Endothelial cell of umbilical vein (primary cell): ENCODE results near the gene TTC21B. TPM values are rescaled to one million over a fixed set of nuclear protein-coding genes. Genes with fewer than 3 reads are reported as not detected.
"Not testable (repeated sequence)": the region's sequence is repeated elsewhere in the genome, so short reads cannot be mapped to it uniquely, and the experiment has no call there.

ENCODE experiments used
- BruUV-seq: library from RNA; stranded (reverse); fragments of 400-500 nt; replicated peaks from 2 replicates; lab custom pipeline; 2021; lab: Mats Ljungman, UMichigan
- CTCF ChIA-PET: fragments of 300-600, 350-600 bp; sonication (Branson Sonifier 250); formaldehyde crosslinking; loops from one replicate; lab custom pipeline; 2021; ENCODE audit warnings: antibody characterized with exemption, inconsistent platforms; lab: Charles Lee
- POLR2A ChIA-PET: fragments of 300-600, 350-600 bp; sonication (Branson Sonifier 250); formaldehyde crosslinking; loops from one replicate; lab custom pipeline; 2021; ENCODE audit warnings: antibody characterized with exemption, inconsistent platforms; lab: Charles Lee
- DNase-seq: peaks from one replicate; pipeline ENCODE4 v3.0.0-alpha.2; 2011; ENCODE audit warnings: low read depth, low spot score
- FAIRE-seq: peaks from 2 replicates; lab custom pipeline; 2011; peaks lifted over from hg19 to GRCh38; lab: Jason Lieb, UNC
- H2AFZ ChIP-seq: 2 replicates; pipeline ENCODE4 v1.6.0; 2012; ENCODE audit warnings: low read depth, low read length, control low read depth, inconsistent platforms
- H3K27ac ChIP-seq: 2 replicates; pipeline ENCODE4 v1.5.1; 2011; ENCODE audit warnings: low read depth, mild to moderate bottlenecking, control low read depth, low read length, moderate library complexity; ENCODE audit not compliant: insufficient read depth
- H3K27me3 ChIP-seq, 2 experiments: 2 replicates each; pipeline versions ENCODE4 v1.6.0 to v1.6.1; 2011; ENCODE audit warnings: low read length in 2 of 2, mixed read lengths in 1 of 2; ENCODE audit not compliant: control insufficient read depth in 2 of 2, insufficient read depth in 2 of 2
- H3K36me3 ChIP-seq, 2 experiments: 2 replicates in 1 of 2; 3 replicates in 1 of 2; pipeline ENCODE4 v1.5.1; 2011; ENCODE audit warnings: low read length in 2 of 2, mild to moderate bottlenecking in 1 of 2, moderate library complexity in 1 of 2; ENCODE audit not compliant: control insufficient read depth in 2 of 2, insufficient read depth in 2 of 2; ENCODE audit errors: extremely low read depth in 1 of 2
- H3K4me1 ChIP-seq: 3 replicates; pipeline ENCODE4 v1.5.1; 2011; ENCODE audit warnings: mild to moderate bottlenecking, low read length; ENCODE audit not compliant: control insufficient read depth, insufficient read depth; ENCODE audit errors: extremely low read depth
- H3K4me2 ChIP-seq: 2 replicates; pipeline ENCODE4 v1.6.1; 2011; ENCODE audit warnings: low read length, control low read depth, mixed read lengths; ENCODE audit not compliant: insufficient read depth
- H3K4me3 ChIP-seq, 3 experiments: fragments of 200-600 bp in 1 of 3; sonication (generic), shearing (Covaris generic) in 1 of 3; replicated peaks in 1 of 3; 2 replicates each; pipeline ENCODE4 v1.5.1; 2011 to 2016; ENCODE audit warnings: control low read depth in 3 of 3, low read length in 3 of 3, mild to moderate bottlenecking in 2 of 3, inconsistent platforms in 1 of 3, low read depth in 1 of 3, moderate library complexity in 1 of 3; ENCODE audit not compliant: insufficient read depth in 1 of 3
- H3K79me2 ChIP-seq: 2 replicates; pipeline ENCODE4 v1.6.0; 2012; ENCODE audit warnings: low read length, inconsistent platforms; ENCODE audit not compliant: control insufficient read depth, insufficient read depth
- H3K9ac ChIP-seq: replicated peaks from 2 replicates; pipeline ENCODE3; 2011; ENCODE audit warnings: low read length, control low read depth; ENCODE audit not compliant: insufficient read depth; ENCODE audit errors: extremely low read depth
- H3K9me1 ChIP-seq: replicated peaks from 3 replicates; pipeline ENCODE4 v1.6.0; 2011; ENCODE audit warnings: mild to moderate bottlenecking, low read length; ENCODE audit not compliant: control insufficient read depth, insufficient read depth; ENCODE audit errors: extremely low read depth
- H3K9me3 ChIP-seq: replicated peaks from 2 replicates; pipeline ENCODE4 v1.5.1; 2012; ENCODE audit warnings: low read length, inconsistent platforms; ENCODE audit not compliant: control insufficient read depth, insufficient read depth
- H4K20me1 ChIP-seq: replicated peaks from 2 replicates; pipeline ENCODE3; 2011; ENCODE audit warnings: mild to moderate bottlenecking, low read length; ENCODE audit not compliant: control insufficient read depth, insufficient read depth; ENCODE audit errors: extremely low read depth
- CTCF ChIP-seq, 2 donors: IDR thresholded peaks; 1 replicate in 1 of 2; 2 replicates in 1 of 2; pipeline ENCODE4 v1.5.1; 2011; ENCODE audit warnings: low read length in 2 of 2, mild to moderate bottlenecking in 2 of 2, moderate library complexity in 2 of 2, control low read depth in 1 of 2, inconsistent platforms in 1 of 2, low read depth in 1 of 2; ENCODE audit not compliant: insufficient read depth in 1 of 2; ENCODE audit errors: extremely low read depth in 1 of 2
- EZH2 ChIP-seq: IDR thresholded peaks from 2 replicates; pipeline ENCODE4 v1.6.1; 2012; ENCODE audit warnings: borderline replicate concordance, low read depth, mild to moderate bottlenecking, moderate library complexity, low read length, inconsistent platforms; ENCODE audit not compliant: severe bottlenecking
- FOS ChIP-seq: IDR thresholded peaks from 2 replicates; pipeline ENCODE4 v1.6.1; 2011; ENCODE audit warnings: mild to moderate bottlenecking, low read length, moderate library complexity, borderline replicate concordance; ENCODE audit not compliant: insufficient read depth
- GATA2 ChIP-seq: IDR thresholded peaks from 2 replicates; pipeline ENCODE4 v1.7.0; 2011; ENCODE audit warnings: low read depth, mild to moderate bottlenecking, moderate library complexity, mixed read lengths, low read length; ENCODE audit not compliant: insufficient read length, insufficient read depth
- JUN ChIP-seq: IDR thresholded peaks from 2 replicates; pipeline ENCODE4 v1.6.1; 2011; ENCODE audit warnings: borderline replicate concordance, low read depth; ENCODE audit not compliant: insufficient read length, insufficient read depth
- MYC ChIP-seq: IDR thresholded peaks from one replicate; pipeline ENCODE4 v1.6.1; 2011; ENCODE audit warnings: mild to moderate bottlenecking, low read depth, low read length
- POLR2A ChIP-seq: IDR thresholded peaks from 2 replicates; pipeline ENCODE4 v1.6.1; 2012; ENCODE audit warnings: low read depth, mild to moderate bottlenecking, control low read depth, low read length
- POLR2AphosphoS5 ChIP-seq: IDR thresholded peaks from 2 replicates; pipeline ENCODE4 v1.6.1; 2012; ENCODE audit warnings: low read depth, mild to moderate bottlenecking, control low read depth, low read length, moderate library complexity; ENCODE audit not compliant: insufficient read depth
- dilution Hi-C: fragments of 300-500 bp; cut with MboI; formaldehyde crosslinking; loops from one replicate; pipeline ENCODE4 v1.15.0; 2019; ENCODE audit warnings: low sequenced_read_pairs; ENCODE audit not compliant: extremely low pct_ligation_motif_present
- intact Hi-C: fragments of 100-400 bp; cut with micrococcal nuclease; formaldehyde crosslinking; loops from one replicate; pipeline ENCODE4 v1.10.0; 2022
- polyA plus RNA-seq, 4 experiments: library from polyadenylated mRNA; depleted of rRNA in 3 of 4; stranded (reverse) in 3 of 4; unstranded in 1 of 4; fragments of >200 nt; gene quantifications; 2 replicates each; pipeline versions ENCODE4 v1.2.1 to v1.2.3, GENCODE V29; 2011 to 2012; ENCODE audit warnings: missing spikeins in 1 of 4
- total RNA-seq: library from RNA; stranded (reverse); gene quantifications from 2 replicates; pipeline ENCODE4 v1.2.3, GENCODE V29; 2021
- TF ChIP-seq, protein P1 (sequence below): IDR thresholded peaks from 2 replicates; pipeline ENCODE4 v1.6.1; 2011; ENCODE audit not compliant: insufficient read depth, insufficient read length

TTC21B gene
- total and polyA plus RNA-seq, 2 donors (not counting 3 experiments of a cell fraction or from before 2014, with no cell fraction given): 8.0 to 21.9 TPM

- no peak for DNase-seq
- no peaks in the 10 kb centered on the region for H3K79me2 ChIP-seq
- no peak overlapping the region for H3K4me3 ChIP-seq
- H3K9me1 ChIP-seq: no peaks in the 10 kb centered on the region
- H3K9me3 ChIP-seq: no peaks in the 10 kb centered on the region
- no TSS peak for BruUV-seq
- H3K36me3 ChIP-seq: no peaks in the 10 kb centered on the region
- FAIRE-seq: no peak
- POLR2A ChIA-PET: no interaction called here
- dilution Hi-C loops (no loop called here), intact Hi-C loops (no loop called here)
- no peak for TF ChIP-seq CTCF (IDR thresholded peaks at IDR 0.05; ENCODE audit: extremely low read depth in 1 of 2, insufficient read depth in 1 of 2, low read depth in 1 of 2, low read length in 2 of 2)
- no peak for TF ChIP-seq POLR2AphosphoS5
- TF ChIP-seq POLR2A: no peak
- TF ChIP-seq GATA2: no peak
- no peak for TF ChIP-seq EZH2
- TF ChIP-seq JUN: no peak
- TF ChIP-seq MYC: no peak
- no peak for TF ChIP-seq FOS
- TF ChIP-seq, protein P1, sequence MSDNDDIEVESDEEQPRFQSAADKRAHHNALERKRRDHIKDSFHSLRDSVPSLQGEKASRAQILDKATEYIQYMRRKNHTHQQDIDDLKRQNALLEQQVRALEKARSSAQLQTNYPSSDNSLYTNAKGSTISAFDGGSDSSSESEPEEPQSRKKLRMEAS: no peak
- no peak overlapping the region for H3K9ac ChIP-seq
- CTCF ChIA-PET: no interaction called here
- no peaks in the 10 kb centered on the region for H4K20me1 ChIP-seq
- no peak overlapping the region for H3K4me2 ChIP-seq
- H2AFZ ChIP-seq: no peak overlapping the region
- H3K4me1 ChIP-seq: no peaks in the 10 kb centered on the region
- H3K27me3 ChIP-seq: no peaks in the 10 kb centered on the region
- no peak overlapping the region for H3K27ac ChIP-seq
Measured at GRCh38 chr2:165985120-165985519, 31.5 kb upstream of the TTC21B start.

GRCh38 chr2:165972161-165972560 lies 18.6 kb upstream of the TTC21B start:
- H3K4me1 ChIP-seq, H3K9me3 ChIP-seq, H4K20me1 ChIP-seq, H3K27me3 ChIP-seq, H3K9ac ChIP-seq, H2AFZ ChIP-seq, intact Hi-C loops, H3K79me2 ChIP-seq, H3K4me3 ChIP-seq, FAIRE-seq, H3K9me1 ChIP-seq, H3K36me3 ChIP-seq, dilution Hi-C loops, H3K27ac ChIP-seq, DNase-seq, H3K4me2 ChIP-seq, BruUV-seq: not testable (repeated sequence)
- POLR2A ChIA-PET: interaction anchor here (0.6 kb wide), 1 partner anchor 146 kb away, joined by 4 read pairs; no protein-coding TSS in a partner anchor
- CTCF ChIA-PET: interaction anchor here (5.6 kb wide), 1 partner anchor 156 kb away, joined by 35 read pairs; the partner anchor contains the start of gene SCN1A
